Spleen (tissue), 7 donors: ENCODE data around the gene LGALS7.

Experiments
- CTCF ChIP-seq, 11 experiments: fragments of 200-600 bp in 7 of 11; fragments of 450-650 bp in 4 of 11; sonication (generic) in 4 of 11; IDR thresholded peaks in 8 of 11; conservative IDR thresholded peaks in 3 of 11; 1 replicate in 7 of 11; 2 replicates in 4 of 11; pipeline versions ENCODE4 v1.4.0 to v1.8.0; 2016 to 2021; ENCODE audit warnings: antibody characterized with exemption in 11 of 11, inconsistent platforms in 4 of 11, mild to moderate bottlenecking in 1 of 11
- POLR2A ChIP-seq, 3 donors: fragments of 450-650 bp; IDR thresholded peaks; one replicate each; pipeline ENCODE4 v1.5.1; 2017; ENCODE audit warnings: antibody characterized with exemption in 3 of 3, mild to moderate bottlenecking in 1 of 3
- POLR2AphosphoS5 ChIP-seq, 3 donors: sonication (generic); formaldehyde crosslinking; IDR thresholded peaks; one replicate each; pipeline ENCODE4 v1.5.1; 2017; ENCODE audit warnings: antibody characterized with exemption in 3 of 3
- donor health status: DM: no; HTN: no; CAD: no; lungs with moderate emphysema.
- donor health status: DM: no; HTN: no; CAD: no.
- donor health status: DM: no; HTN: no; CAD: no.

DNA sequence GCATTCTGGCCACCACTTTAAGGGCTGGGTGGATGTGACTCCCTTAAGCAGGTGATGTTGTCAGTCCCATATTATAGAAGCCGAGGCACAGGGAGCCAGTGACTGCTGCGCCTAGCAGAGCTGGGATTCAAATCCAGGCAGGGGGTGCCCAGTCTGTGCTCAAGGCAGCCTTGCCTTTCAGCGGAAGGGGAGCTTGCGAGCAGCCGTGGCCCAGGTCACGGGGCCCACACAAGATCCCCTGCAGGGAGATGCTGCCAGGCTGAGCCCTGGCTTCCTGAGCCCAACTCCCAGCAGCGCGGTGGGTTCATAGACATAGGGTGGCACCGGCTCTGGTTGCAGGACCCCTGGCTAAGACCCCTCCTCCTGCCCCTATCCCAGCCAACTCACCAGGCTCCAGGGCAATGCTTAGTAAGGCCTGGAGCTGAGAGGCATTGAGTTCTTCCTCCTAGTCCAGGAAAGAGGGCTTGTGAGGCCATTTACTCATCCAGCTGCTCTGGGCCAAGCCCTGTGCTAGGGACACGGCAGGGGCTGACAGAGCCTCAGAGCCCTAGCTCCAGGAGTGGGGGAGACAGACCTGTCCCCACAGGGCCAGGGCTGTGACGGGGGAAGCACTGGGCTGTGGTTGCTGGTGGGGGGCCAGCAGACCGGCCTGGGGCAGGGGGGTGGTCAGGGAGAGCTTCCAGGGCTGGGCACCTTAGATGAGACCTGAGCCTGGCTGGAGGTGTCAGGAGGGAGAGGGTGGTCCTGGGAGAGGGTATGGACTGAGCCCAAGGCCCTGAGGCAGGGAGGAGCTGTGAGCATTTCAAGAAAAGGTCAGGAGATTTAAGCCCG, 38.7 kb downstream of the LGALS7 start:
- no peak for TF ChIP-seq CTCF (IDR thresholded peaks at IDR 0.05 in 8 of 11, conservative IDR thresholded peaks at IDR 0.05 in 3 of 11)
- no peak for TF ChIP-seq POLR2A (IDR thresholded peaks at IDR 0.05)
- peak; percentile 36 to 78 (median 65) for TF ChIP-seq POLR2AphosphoS5 (IDR thresholded peaks at IDR 0.05)
